Kidney (tissue), 14 donors: Measurements from ENCODE around the gene SNTB2. TPM values are rescaled to one million over a fixed set of nuclear protein-coding genes. Genes with fewer than 3 reads are reported as not detected.
A peak's percentile ranks its signal among the peaks of the same experiment; 100 is the strongest.

ENCODE experiments used
- DNase-seq, 5 donors: peaks; one replicate each; pipeline ENCODE4 v3.0.0-alpha.2; 2013 to 2020
- FAIRE-seq: peaks from 2 replicates; lab custom pipeline; 2012; peaks lifted over from hg19 to GRCh38; lab: Jason Lieb, UNC
- H3K27ac ChIP-seq, 2 donors: one replicate each; pipeline ENCODE4 v1.7.0; 2013; ENCODE audit warnings: low read depth in 2 of 2, low read length in 2 of 2, inconsistent platforms in 1 of 2
- H3K27me3 ChIP-seq: one replicate; pipeline ENCODE4 v1.7.1; 2013; ENCODE audit warnings: low read length, inconsistent platforms; ENCODE audit not compliant: control insufficient read depth, insufficient read depth
- H3K36me3 ChIP-seq, 3 donors: one replicate each; pipeline versions ENCODE4 v1.7.0 to v1.7.1; 2013; ENCODE audit warnings: low read length in 3 of 3, control low read depth in 1 of 3, inconsistent platforms in 1 of 3; ENCODE audit not compliant: insufficient read depth in 3 of 3, control insufficient read depth in 2 of 3
- H3K4me1 ChIP-seq, 3 donors: one replicate each; pipeline versions ENCODE4 v1.7.0 to v1.7.1; 2013; ENCODE audit warnings: low read length in 3 of 3, inconsistent platforms in 1 of 3, low read depth in 1 of 3; ENCODE audit not compliant: control insufficient read depth in 2 of 3, insufficient read depth in 2 of 3
- H3K4me3 ChIP-seq, 3 donors: one replicate each; pipeline versions ENCODE4 v1.7.0 to v1.8.1; 2013; ENCODE audit warnings: low read length in 3 of 3, control low read depth in 1 of 3, inconsistent platforms in 1 of 3
- H3K9ac ChIP-seq, 3 donors: one replicate each; pipeline versions ENCODE4 v1.7.0 to v1.7.1; 2013; ENCODE audit warnings: low read length in 3 of 3, control low read depth in 1 of 3, inconsistent platforms in 1 of 3
- H3K9me3 ChIP-seq, 3 donors: one replicate each; pipeline versions ENCODE4 v1.7.0 to v1.7.1; 2013; ENCODE audit warnings: low read length in 3 of 3, control low read depth in 1 of 3, inconsistent platforms in 1 of 3; ENCODE audit not compliant: control insufficient read depth in 2 of 3, insufficient read depth in 1 of 3
- CTCF ChIP-seq: IDR thresholded peaks from 3 replicates; pipeline ENCODE4 v1.5.1; 2012; ENCODE audit warnings: mild to moderate bottlenecking, moderate library complexity, borderline replicate concordance; ENCODE audit not compliant: insufficient read depth; ENCODE audit errors: extremely low read depth
- intact Hi-C: fragments of 100-400 bp; cut with DNase I; formaldehyde crosslinking; loops from one replicate; pipeline ENCODE4 v1.11.1; 2022
- polyA plus RNA-seq: library from polyadenylated mRNA; stranded (reverse); fragments of 350-450 nt; fragmentation: Illumina TruSeq; extraction: RNeasy Lipid Tissue Mini Kit (QIAGEN cat#74804); gene quantifications from one replicate; pipeline ENCODE4 v1.2.3, GENCODE V29; 2014; ENCODE audit warnings: low read depth, low replicate concordance; ENCODE audit not compliant: insufficient read depth
- total RNA-seq: library from RNA; stranded (reverse); fragmentation: NEBNext Ultra II Directional; extraction: Animal tissue kit (Norgen Biotek cat#: 25700); gene quantifications from one replicate; pipeline ENCODE4 v1.2.1, GENCODE V29; 2021
- donor health status: control.
- donor health status: control.
- donor health status: control.
- donor health status: control.
- donor health status: control.
- donor health status: DM: yes; HTN: yes; CAD: no.
- donor health status: Normal renal cell carcinoma (clear cell type).

The SNTB2 gene
- total and polyA plus RNA-seq, 2 donors from 2014 or later, result 4.8 to 45.1 TPM

- H3K4me3 ChIP-seq, result no peak overlapping the region
- intact Hi-C loops, result loop anchor here (5.0 kb wide), 1 partner anchor 37 kb away; the partner anchor contains the start of gene SNTB2
- no peak for DNase-seq
- H3K27me3 ChIP-seq, result no peaks in the 10 kb centered on the region
- no peak for TF ChIP-seq CTCF
- no peak overlapping the region for H3K9ac ChIP-seq
- H3K4me1 ChIP-seq, result peaks cover 0 to 5% (median 0%) of the 10 kb centered on the region in 3 donors
- no peaks in the 10 kb centered on the region for H3K36me3 ChIP-seq
- no peak overlapping the region for H3K27ac ChIP-seq
- no peak for FAIRE-seq
- no peaks in the 10 kb centered on the region for H3K9me3 ChIP-seq
These were observed 36.9 kb downstream of the SNTB2 start for GRCh38 chr16:69223882-69224281.

GRCh38 chr16:69225121-69225520 lies 38.2 kb downstream of the SNTB2 start:
- no peaks in the 10 kb centered on the region for H3K27me3 ChIP-seq
- H3K9ac ChIP-seq, result no peak overlapping the region
- DNase-seq (peak in 1 of 5 donors; percentile 56), FAIRE-seq (no peak)
- no peak overlapping the region for H3K27ac ChIP-seq
- TF ChIP-seq CTCF, result no peak
- peaks cover 0 to 5% (median 0%) of the 10 kb centered on the region in 3 donors for H3K4me1 ChIP-seq
- no peaks in the 10 kb centered on the region for H3K36me3 ChIP-seq
- H3K9me3 ChIP-seq, result no peaks in the 10 kb centered on the region
- no peak overlapping the region for H3K4me3 ChIP-seq
- intact Hi-C loops, result no loop called here

GRCh38 chr16:69233124-69233523 lies 46.2 kb downstream of the SNTB2 start:
- intact Hi-C loops, result no loop called here
- FAIRE-seq, result no peak
- no peaks in the 10 kb centered on the region for H3K9me3 ChIP-seq
- peaks cover 0 to 3% (median 0%) of the 10 kb centered on the region in 3 donors for H3K4me1 ChIP-seq
- no peak overlapping the region for H3K9ac ChIP-seq
- no peaks in the 10 kb centered on the region for H3K36me3 ChIP-seq
- TF ChIP-seq CTCF, result no peak
- DNase-seq, result no peak
- no peak overlapping the region for H3K27ac ChIP-seq
- H3K27me3 ChIP-seq, result no peaks in the 10 kb centered on the region
- no peak overlapping the region for H3K4me3 ChIP-seq

GRCh38 chr16:69234460-69234859 lies 47.5 kb downstream of the SNTB2 start:
- no peak overlapping the region for H3K9ac ChIP-seq
- no peak overlapping the region for H3K4me3 ChIP-seq
- no peak for TF ChIP-seq CTCF
- DNase-seq (no peak), FAIRE-seq (no peak)
- H3K36me3 ChIP-seq, result no peaks in the 10 kb centered on the region
- H3K4me1 ChIP-seq, result peaks cover 0 to 7% (median 0%) of the 10 kb centered on the region in 3 donors
- H3K27ac ChIP-seq, result no peak overlapping the region
- intact Hi-C loops, result no loop called here
- no peaks in the 10 kb centered on the region for H3K9me3 ChIP-seq
- H3K27me3 ChIP-seq, result no peaks in the 10 kb centered on the region
